Neural crest cell (in vitro differentiated cells): ENCODE measurements around the gene PDZRN3. TPM values are rescaled to one million over a fixed set of nuclear protein-coding genes. Genes with fewer than 3 reads are reported as not detected.
A peak's percentile ranks its signal among the peaks of the same experiment; 100 is the strongest.

Experiments used
- DNase-seq: peaks from one replicate; pipeline ENCODE4 v3.0.0; 2021; ENCODE audit warnings: low read depth, mixed read lengths, low spot score
- H3K27ac Mint-ChIP-seq: one replicate; pipeline ENCODE4 v1.8.0; 2021; ENCODE audit warnings: mild to moderate bottlenecking, mixed read lengths; ENCODE audit not compliant: unreplicated experiment
- H3K27me3 Mint-ChIP-seq: 2 replicates; pipeline ENCODE4 v1.8.0; 2021; ENCODE audit warnings: low read depth, mild to moderate bottlenecking, mixed read lengths
- H3K36me3 Mint-ChIP-seq: 2 replicates; pipeline ENCODE4 v1.8.0; 2021; ENCODE audit warnings: low read depth, mild to moderate bottlenecking, mixed read lengths
- H3K4me1 Mint-ChIP-seq: 2 replicates; pipeline ENCODE4 v1.8.0; 2021; ENCODE audit warnings: mixed read lengths
- H3K4me3 Mint-ChIP-seq: one replicate; pipeline ENCODE4 v1.8.0; 2021; ENCODE audit warnings: mild to moderate bottlenecking, mixed read lengths
- H3K9me3 Mint-ChIP-seq: 2 replicates; pipeline ENCODE4 v1.8.0; 2021; ENCODE audit warnings: mixed read lengths
- total RNA-seq: library from RNA; stranded (reverse); gene quantifications from 2 replicates; pipeline ENCODE4 v1.2.1, GENCODE V29; 2021
- TF ChIP-seq, protein P1 (sequence below): fragments of 200-600 bp; sonication (generic); conservative IDR thresholded peaks from 2 replicates; pipeline ENCODE4 v1.5.0; 2021; ENCODE audit warnings: antibody characterized with exemption, mild to moderate bottlenecking

Gene PDZRN3
- total RNA-seq, 1 donor from 2014 or later: 12.2 TPM

DNA sequence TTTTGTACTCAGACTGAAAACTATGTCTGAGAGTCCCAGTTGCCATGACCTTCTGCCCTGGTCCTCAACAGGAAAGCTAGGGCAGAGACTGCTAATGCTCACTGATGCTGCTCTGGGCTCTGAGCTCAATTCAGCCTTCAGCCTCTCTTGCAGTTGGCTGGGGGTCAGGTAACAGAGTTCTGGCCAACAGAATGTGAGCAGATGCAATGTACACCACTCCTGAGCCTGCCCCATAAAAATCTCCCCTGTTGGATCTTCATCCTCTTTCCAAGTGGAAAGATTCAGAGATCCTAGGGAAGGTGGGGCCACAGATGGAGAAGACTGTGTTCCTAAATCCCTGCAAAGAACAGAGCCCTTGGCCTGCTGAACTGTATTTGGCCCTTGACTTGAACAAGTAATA, 87.8 kb downstream of the PDZRN3 start:
- Mint-ChIP-seq H3K27me3 (no peaks in the 10 kb centered on the region), H3K27ac (no peak overlapping the region), H3K9me3 (peaks cover 3% of the 10 kb centered on the region), H3K4me1 (peaks cover 8% of the 10 kb centered on the region), H3K4me3 (no peak overlapping the region), H3K36me3 (peaks cover 7% of the 10 kb centered on the region)
- TF ChIP-seq, protein P1, sequence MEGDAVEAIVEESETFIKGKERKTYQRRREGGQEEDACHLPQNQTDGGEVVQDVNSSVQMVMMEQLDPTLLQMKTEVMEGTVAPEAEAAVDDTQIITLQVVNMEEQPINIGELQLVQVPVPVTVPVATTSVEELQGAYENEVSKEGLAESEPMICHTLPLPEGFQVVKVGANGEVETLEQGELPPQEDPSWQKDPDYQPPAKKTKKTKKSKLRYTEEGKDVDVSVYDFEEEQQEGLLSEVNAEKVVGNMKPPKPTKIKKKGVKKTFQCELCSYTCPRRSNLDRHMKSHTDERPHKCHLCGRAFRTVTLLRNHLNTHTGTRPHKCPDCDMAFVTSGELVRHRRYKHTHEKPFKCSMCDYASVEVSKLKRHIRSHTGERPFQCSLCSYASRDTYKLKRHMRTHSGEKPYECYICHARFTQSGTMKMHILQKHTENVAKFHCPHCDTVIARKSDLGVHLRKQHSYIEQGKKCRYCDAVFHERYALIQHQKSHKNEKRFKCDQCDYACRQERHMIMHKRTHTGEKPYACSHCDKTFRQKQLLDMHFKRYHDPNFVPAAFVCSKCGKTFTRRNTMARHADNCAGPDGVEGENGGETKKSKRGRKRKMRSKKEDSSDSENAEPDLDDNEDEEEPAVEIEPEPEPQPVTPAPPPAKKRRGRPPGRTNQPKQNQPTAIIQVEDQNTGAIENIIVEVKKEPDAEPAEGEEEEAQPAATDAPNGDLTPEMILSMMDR: no peak
- no peak for DNase-seq

DNA sequence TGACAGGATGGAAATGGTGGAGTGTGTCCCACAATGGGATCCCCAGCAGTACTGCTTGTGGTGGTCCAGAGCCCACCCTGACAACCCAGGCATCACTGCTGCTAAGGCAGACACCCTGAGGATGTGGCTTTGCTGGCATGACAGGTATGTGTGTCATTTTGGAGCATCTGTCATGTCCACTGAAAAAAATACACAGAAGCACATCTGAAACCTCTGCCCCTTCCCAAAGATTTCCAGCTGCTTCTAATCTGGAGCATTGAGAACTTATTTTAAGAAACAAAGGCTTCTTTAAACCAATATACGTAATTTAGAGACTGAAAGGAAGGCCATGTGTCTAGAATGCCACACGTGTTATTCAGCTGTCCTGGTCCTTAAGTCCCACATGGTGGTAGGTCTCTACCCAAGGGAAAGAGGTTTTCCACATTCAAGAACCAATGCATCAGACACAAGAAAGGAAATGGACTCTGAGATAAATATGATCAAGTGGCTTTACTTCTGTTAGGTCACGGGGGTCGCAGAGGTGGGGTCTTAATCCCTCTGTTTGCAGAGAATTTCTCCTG, 88.3 kb downstream of the PDZRN3 start:
- H3K27ac Mint-ChIP-seq: no peak overlapping the region

DNA sequence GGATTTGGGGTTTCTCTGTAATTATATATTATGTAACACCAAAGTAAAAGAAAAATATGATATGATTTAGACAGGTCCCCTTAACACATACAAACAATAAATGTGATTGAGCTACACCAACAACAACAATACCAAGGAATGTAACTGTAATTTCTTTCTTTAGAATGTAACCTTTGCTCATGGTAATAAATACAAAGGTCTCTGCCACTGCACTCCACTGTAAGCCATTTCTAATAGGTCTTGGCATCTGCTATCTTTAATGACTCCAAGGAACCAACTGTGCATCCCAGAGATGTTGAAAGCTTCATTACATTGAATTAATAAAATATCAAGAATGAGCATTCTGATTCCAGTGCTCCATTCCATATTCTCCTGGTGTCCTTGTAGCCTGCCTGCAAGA, 88.8 kb downstream of the PDZRN3 start:
- Mint-ChIP-seq H3K36me3 (peaks cover 12% of the 10 kb centered on the region), H3K27ac (no peak overlapping the region), H3K9me3 (peaks cover 8% of the 10 kb centered on the region), H3K4me1 (peaks cover 13% of the 10 kb centered on the region), H3K27me3 (no peaks in the 10 kb centered on the region), H3K4me3 (no peak overlapping the region)
- DNase-seq: no peak
- TF ChIP-seq, protein P1: no peak

More for the DNA sequence above, 88.3 kb downstream of the PDZRN3 start:
- DNase-seq: no peak
- Mint-ChIP-seq H3K27me3 (no peaks in the 10 kb centered on the region), H3K4me1 (peaks cover 10% of the 10 kb centered on the region), H3K9me3 (peaks cover 6% of the 10 kb centered on the region), H3K4me3 (no peak overlapping the region), H3K36me3 (peaks cover 10% of the 10 kb centered on the region)
- TF ChIP-seq, protein P1: no peak

DNA sequence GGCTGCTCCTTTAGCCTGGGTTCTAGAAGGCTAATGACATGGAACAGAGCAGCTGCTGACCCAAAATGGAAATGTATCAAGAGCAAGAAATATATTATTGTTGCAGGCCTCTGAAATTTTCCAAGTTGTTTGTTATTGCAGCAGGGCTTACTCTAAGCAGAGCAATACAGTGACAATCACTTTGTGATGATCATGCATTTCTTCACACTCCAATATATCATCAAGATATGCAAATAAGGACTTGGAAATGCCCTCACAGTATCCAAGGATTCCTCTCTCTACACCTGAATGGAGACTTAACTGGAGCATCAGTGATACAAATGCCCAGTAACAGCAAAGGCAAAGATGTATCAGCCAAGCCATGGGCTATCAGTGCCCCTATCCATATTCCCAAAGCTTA, 89.6 kb downstream of the PDZRN3 start:
- Mint-ChIP-seq H3K4me3 (no peak overlapping the region), H3K4me1 (peaks cover 15% of the 10 kb centered on the region), H3K9me3 (peaks cover 5% of the 10 kb centered on the region), H3K36me3 (peaks cover 10% of the 10 kb centered on the region), H3K27me3 (no peaks in the 10 kb centered on the region), H3K27ac (peak overlapping the region; percentile 29)
- TF ChIP-seq, protein P1: no peak
- no peak for DNase-seq

DNA sequence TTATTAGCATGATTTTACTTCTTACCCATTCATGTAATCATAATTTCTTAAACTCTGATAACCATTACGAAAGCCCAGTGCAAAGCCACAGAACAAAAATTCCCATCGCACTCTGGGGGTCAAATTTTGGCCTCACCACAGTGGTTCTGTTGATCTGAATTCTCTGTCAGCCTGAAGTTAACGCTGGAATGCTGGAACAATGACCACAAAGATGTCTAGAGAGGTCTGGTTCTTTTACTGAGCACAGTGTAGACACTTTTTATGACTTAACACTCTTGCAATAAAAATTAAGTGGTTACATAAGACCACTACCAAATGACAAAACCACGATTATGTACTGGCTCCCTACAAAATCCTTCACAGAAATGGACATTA, 94.7 kb downstream of the PDZRN3 start:
- Mint-ChIP-seq H3K36me3 (peaks cover 10% of the 10 kb centered on the region), H3K27ac (no peak overlapping the region), H3K4me3 (no peak overlapping the region), H3K27me3 (no peaks in the 10 kb centered on the region), H3K9me3 (peaks cover 5% of the 10 kb centered on the region), H3K4me1 (peaks cover 25% of the 10 kb centered on the region)
- TF ChIP-seq, protein P1: no peak
- DNase-seq: no peak
